ENCODE measurements around the gene CCND1.
A peak's percentile ranks its signal among the peaks of the same experiment; 100 is the strongest.

CCND1 gene

DNA sequence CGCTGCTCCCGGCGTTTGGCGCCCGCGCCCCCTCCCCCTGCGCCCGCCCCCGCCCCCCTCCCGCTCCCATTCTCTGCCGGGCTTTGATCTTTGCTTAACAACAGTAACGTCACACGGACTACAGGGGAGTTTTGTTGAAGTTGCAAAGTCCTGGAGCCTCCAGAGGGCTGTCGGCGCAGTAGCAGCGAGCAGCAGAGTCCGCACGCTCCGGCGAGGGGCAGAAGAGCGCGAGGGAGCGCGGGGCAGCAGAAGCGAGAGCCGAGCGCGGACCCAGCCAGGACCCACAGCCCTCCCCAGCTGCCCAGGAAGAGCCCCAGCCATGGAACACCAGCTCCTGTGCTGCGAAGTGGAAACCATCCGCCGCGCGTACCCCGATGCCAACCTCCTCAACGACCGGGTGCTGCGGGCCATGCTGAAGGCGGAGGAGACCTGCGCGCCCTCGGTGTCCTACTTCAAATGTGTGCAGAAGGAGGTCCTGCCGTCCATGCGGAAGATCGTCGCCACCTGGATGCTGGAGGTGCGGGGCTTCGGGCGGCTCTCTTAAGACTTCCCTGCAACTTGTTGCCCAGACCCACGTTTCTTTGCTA lies at the start of gene CCND1:
Gene CCND1 (plus strand): TSS at position 162 of the 587 bp plus-strand sequence. CDS start 158 bp downstream, at position 320.
- DNase-seq = peak; percentile 35

DNA sequence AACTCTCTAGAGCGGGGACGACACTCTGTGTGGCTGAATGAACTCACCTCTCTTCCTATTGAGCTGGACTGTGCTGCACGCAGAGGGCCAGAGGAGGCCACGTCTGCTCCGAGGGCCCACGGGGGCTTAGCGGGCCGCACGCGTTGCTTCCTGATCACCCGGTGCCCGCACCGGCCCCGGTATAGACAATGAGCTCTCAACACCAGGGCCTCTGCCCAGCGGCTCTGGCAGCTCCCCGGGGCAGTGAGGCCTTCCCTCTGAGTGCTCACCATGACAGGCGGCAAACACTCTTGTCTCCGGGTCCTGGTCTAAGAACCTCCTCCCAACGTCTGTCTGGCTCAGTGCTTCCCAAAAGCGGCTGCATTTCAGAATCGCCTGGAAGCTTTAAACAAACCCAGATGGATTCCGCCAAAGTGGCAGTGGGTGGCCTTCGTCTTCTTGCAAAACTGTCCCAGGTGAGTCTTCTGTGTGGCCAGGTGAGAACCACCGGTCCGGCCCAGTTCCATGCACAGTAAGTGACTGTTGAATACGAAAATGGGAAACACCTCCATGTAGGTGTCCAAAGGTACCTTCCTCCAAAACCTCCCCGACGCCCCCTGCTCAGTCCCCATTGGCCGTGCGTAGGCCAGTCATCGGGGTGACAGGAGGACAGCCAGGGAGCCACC lies 47.8 kb upstream of the CCND1 start:
- DNase-seq = no peak

DNA sequence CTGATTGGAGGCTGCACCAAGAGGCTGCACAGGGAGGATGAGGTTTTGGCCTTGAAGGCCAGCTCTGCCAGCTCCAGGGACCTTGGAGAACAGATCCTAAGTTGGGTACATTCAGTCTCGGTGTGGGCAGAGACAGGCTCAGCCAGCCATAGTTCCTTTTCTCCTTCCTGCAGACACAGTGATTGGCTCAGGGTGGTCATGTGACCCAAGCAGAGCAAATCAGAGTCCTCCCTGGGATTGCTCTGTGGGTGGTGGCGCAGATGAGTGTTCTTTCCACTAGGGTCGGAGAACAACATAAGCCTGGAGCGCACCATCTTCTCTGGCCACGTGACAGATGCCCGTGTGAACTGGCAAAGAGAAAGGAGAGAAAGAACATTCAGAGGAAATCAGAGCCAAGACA lies 47.1 kb upstream of the CCND1 start:
- DNase-seq = no peak

GRCh38 chr11:69594481-69594880 lies 46.5 kb upstream of the CCND1 start:
- no peak for DNase-seq

DNA sequence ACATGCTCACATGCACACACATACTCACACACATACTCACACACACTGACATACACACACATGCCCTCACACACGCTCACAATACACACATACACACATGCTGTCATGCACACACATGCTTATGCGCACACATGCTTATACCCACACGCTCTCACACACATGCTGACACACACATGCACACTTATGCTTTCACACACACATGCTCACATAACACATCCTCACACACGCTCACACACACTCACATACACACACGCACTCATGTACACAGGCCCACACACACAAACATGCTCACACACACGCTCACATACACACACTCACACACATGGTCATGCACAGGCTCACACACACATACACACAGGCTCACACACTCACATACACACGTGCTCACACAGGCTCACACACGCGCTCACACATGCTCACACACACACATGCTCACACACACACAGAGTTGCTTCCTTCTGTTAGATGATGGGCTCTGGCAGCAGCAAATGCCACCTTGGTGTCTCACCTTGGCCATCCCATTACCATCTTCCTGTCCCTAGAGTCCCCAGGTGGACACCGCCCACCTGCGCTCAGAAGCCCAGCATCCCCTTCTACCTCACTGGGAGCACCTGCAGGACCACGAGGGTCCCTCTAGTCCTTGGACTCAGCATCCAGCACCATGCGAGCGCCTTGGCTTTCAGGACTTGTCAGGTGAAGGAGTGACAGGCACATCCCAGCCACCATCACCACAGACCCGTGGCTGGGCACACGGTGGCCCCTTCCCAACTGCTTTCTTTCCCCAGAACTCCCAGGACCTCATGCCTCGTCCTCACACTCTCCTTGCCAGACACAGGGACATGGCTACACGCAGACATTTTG lies 44.9 kb upstream of the CCND1 start:
- DNase-seq = no peak

DNA sequence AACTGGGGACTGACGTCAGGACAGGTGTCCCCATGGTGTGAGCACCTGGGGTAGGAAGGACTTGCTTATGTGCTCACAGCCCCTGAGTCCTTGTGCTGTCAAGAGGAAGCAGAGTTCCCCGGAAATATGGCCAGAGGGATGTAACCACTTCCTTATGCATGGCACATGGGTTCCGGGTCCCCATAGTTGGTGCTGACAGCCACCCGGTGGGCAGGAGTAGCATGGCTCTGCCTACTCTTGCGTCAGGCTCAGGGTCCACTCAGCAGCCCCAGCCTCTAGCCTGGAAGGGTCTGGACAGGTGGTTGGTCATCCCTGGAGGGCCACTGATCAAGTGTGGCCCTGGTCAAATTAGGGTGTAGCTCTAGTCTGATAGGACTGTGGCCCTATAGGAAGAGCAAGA lies 42.8 kb upstream of the CCND1 start:
- DNase-seq = no peak

- no peak for DNase-seq
Measured at GRCh38 chr11:69599502-69599901, 41.5 kb upstream of the CCND1 start.

GRCh38 chr11:69600001-69600400 lies 41.0 kb upstream of the CCND1 start:
- DNase-seq = no peak

DNA sequence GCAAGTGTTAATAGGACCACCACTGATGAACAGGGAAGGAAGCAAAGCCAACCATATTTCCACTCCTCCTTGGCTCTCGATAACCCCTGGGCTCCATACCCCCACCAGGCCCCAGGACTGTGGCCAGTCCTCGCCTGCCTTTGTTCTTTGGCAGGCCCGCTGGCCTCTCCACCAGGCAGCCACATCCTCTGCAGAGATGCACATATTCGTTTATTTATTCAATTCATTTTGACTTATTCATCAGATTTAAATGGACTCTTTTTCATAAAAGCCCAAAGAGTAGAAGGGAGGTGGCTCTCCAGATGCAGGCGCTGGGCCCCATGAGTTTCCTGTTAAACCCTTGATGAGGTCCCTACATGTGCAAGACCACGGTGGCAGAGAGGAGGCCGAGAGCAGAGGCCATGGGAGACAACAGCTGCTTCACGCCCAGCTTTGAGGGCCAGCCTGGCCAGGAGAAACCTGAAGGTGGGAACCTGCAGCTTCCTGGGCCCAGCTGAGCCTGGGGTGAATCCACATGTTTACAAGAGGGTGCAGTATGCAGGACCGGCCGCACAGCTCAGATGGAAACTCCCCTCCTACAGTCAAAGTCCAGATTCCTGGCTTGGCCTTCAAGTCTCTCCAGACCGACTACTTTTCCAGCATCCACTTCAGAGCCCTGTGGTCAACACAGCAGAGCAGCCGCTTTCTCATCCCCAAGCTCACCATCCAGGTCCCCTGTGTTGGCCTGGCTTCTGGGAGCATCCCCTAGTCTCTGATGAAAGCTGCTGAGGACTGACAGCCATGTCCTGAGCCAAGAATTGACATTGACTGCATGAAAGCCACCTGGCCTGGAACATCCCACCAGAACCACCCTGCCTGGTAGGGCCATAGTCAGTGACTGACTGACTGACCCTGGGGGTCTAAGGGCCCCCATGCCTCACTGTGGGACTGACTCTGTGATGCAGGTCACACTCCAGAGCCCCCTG lies 39.7 kb upstream of the CCND1 start:
- no peak for DNase-seq

DNA sequence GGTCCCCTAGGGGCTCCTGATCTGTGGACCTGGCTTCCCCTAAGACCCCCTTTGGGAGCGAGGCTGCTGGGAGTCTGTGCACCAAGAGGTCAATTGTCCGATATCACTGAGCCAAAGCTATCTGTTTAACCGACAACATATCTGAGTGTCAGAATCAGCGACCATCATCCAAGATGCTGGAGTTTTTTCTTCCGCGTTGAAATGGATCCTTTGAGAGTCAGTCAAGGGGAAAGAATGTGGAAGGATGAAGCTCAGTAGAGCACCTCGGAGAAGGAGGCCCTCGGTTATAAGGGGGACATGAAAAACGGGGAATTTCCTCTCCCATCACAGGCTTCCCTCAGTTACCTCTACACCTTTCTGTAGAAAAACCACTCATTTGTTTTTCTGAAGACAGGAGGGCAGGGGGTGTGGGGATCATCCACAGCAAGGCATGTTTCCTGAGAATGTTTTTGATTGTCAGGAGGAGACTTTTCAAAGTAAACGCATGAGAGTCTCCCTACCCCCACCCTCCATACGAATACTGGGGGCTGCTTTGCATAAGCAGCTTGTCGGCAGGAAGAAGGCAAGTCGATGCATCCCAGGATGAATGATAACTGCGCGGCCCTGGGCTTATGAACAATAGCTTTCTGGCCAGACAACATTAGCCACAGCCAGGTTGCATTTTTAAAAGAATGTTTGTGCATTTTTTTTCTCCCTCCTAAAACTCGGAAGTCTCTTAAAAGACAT lies 37.7 kb upstream of the CCND1 start:
- DNase-seq = no peak

GRCh38 chr11:69604055-69604454 lies 36.9 kb upstream of the CCND1 start:
- DNase-seq = no peak

DNA sequence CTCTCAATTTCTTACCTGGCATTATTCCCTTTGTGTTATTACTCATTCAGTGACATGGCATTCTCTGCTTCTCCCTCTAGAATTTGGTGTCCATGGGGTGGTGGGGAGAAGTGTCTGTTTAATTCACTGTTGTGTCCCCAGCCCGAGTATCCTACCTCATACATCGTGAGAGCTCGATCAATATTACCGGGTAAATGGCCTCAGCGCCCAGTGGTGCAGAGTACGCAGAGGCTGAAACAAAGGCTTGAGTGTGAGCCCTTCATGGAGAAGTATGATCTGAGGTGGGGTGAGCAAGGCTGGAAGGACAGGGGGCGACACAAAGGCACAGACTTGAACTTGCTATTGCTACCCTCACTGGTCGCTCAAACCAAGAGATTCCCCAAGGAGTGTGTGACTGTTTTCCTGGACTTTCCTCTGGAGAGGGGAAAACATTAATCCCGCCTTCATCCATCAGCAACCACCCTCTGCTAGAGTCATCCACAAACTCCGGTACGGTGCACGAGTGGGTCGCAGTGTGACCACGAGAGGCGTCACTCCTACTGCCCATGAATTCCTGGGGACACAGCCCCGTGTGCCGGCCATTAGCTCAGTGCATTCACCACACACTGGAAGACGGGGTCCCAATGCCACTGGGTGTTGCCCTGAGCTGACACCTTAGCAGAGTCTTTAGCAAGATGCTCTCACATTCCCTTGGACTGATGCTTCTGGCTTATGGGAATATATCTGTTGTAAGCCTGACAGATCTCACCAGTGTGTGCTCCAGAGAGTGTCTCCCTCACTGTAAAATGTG lies 35.0 kb upstream of the CCND1 start:
- DNase-seq = no peak

DNA sequence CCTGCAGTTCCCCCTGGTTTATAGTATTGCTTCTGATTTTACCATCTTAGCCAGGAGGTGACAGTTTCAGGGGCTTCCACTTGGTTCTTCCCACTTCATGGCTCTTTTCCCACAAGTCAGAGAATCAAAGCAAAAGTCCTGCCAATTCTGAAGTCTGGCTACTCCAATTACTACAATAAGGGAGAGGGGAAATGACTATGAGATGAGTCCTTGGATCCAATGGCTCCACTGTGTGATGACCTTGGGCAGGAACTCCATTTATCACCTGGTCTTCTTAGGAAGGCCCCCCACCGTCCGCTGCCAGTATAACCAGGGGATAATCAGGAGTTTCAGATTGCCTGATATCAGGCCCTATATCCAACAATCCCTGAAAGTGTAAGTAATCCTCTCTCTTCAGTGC lies 31.6 kb upstream of the CCND1 start:
- DNase-seq = no peak

DNA sequence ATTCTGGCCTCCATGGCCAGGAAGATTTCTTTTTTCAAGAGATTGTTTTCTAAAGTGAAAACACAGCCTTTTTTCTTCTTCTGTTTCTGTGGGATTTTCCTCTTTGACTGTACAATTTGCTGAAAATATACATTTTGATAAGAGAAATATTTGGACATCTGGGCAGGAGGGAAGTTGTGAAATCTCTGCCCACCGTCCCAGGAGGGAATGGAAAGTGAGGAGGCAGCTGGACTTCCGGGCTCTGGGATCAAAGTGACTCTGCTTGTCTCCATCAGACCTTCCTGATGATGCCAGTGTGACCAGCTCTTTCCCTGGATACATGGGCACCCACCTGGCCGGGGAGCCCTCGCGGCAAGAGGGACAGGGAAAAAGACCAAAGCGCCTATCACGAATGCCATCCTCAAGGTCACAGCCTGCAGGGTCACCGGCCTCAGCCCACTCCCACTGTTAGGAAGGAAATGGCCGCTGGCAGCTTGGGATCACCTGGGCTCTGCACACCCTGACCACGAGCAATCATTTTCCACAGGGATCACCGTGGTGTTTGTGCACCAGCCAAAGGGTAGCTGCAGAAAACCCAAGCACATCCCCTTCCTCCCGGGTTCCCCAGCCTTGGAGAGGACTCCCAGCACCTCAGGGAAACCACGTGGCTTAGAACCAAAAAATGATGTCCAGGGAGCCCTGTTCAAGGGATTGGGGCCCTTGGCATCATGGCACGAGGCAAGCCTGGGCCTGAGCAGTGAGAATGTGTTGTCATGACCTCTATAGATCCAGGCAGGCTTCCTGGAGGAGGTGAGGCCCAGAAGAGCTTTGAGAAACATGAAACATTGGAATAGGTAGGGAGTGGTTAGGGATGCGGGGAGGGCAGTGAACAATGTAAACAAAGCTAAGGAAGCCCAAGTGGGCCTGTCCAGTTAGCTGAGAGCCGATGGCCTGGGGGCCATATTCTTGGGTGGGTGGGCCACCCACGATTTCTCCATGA lies 29.1 kb upstream of the CCND1 start:
- DNase-seq = no peak

DNA sequence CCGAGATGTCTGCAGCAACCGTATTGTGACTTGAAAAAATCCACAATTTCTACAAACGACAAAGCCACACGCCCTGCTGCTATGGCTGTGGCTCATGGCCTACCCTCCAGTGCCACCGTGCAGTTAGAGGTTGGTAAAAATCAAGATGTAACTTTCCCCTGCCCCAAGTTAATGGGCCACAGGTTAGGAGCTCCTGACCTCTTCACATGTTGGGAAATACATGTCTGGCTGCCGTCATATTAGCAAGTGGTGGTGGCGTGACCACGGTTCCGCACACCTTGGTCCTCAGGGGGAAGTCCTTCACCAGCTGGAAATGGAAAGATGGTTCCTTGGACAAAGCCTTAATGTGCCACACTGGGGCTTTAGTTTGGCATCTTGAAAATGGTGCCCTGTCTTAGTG lies 27.4 kb upstream of the CCND1 start:
- DNase-seq = no peak

GRCh38 chr11:69614085-69614484 lies 26.9 kb upstream of the CCND1 start:
- no peak for DNase-seq

DNA sequence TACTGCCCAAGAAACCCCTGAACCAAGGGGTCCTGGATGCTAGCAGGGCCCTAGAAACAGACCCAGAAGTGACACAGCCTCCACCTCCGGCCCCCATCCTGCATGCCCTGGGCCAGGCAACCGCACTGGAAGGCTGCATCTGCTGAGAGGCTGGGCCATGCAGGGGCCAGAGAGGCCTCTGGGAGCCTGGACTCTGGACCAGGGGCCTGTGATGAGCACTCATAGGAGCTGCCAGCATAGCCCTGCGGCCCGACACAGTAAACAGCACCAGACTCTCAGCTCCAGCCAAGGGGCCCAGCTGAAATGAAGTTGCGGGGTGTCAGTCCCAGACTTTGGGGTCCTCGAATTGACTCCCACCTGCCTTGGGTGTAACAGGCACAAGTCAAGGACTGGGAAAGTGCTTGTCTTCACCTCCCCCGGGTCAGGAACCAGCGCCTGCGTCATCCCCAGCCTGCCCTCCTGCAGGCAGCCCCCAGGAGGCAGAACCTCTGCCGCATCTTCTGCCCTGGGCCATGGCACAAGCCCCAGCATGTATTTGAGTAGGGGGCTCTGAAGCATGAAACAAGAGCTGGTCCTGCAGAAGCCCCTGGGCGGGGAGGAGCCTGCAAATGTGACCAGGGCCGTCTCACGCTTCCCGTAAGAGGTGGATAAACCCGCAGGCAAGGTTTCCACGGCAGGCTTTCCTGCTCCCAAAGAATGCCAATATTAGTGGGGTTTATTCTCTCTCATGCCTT lies 25.2 kb upstream of the CCND1 start:
- no peak for DNase-seq

DNA sequence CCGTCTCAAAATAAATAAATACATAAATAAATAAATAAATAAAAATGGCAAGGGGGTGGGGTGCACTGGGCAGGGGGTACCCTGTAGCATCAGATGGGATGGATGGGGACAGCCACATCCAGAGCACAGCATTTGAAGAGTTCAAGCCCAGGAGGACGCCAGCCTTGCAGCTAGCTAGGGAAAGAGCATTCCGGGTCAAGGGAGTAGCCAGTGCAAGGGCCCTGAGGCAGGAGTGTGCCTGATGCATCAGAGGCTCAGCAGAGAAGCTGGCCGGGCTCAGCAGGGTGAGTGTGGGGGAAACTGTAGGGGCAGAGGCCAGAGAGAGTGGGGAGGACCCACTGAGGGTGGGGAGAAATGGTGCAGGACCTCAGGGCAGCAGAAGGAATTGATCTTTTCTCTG lies 23.7 kb upstream of the CCND1 start:
- no peak for DNase-seq

GRCh38 chr11:69617682-69618081 lies 23.3 kb upstream of the CCND1 start:
- DNase-seq = no peak
